Retinal pigment epithelial cell (primary cell): Measurements from ENCODE around the gene NTN1.
"Not testable (repeated sequence)": the region's sequence is repeated elsewhere in the genome, so short reads cannot be mapped to it uniquely, and the experiment has no call there.

Source experiments
- DNase-seq: peaks from one replicate; pipeline ENCODE4 v3.0.0-alpha.2; 2010; ENCODE audit warnings: low read depth
- H3K4me3 ChIP-seq: 2 replicates; pipeline ENCODE4 v1.5.1; 2011; ENCODE audit warnings: mild to moderate bottlenecking, low read length, control low read depth, moderate library complexity
- TF ChIP-seq, protein P1 (sequence below): conservative IDR thresholded peaks from 2 replicates; pipeline ENCODE4 v1.5.1; 2011; ENCODE audit warnings: low read depth, low read length, control low read depth, inconsistent platforms

The NTN1 gene

DNA sequence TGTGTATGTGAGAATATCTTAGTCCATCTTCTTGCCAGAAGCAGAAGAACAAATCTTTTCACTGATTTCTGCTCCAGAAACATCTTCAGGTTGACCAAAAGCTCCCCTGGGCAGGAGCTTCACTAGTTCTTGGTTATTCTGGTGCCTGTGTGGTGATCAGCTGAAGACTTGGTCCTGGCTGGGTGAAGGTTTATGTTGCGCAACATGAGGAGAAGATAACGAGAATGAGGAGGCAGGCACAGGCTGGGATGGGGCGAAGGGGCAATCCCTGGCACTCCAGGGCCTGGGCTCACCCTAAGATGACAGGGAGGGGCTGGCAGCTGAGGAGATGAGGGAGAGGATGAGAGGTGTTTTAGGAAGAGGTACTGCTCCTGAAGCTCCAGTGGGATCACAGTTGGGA is 232.0 kb downstream of the NTN1 start:
- TF ChIP-seq, protein P1, sequence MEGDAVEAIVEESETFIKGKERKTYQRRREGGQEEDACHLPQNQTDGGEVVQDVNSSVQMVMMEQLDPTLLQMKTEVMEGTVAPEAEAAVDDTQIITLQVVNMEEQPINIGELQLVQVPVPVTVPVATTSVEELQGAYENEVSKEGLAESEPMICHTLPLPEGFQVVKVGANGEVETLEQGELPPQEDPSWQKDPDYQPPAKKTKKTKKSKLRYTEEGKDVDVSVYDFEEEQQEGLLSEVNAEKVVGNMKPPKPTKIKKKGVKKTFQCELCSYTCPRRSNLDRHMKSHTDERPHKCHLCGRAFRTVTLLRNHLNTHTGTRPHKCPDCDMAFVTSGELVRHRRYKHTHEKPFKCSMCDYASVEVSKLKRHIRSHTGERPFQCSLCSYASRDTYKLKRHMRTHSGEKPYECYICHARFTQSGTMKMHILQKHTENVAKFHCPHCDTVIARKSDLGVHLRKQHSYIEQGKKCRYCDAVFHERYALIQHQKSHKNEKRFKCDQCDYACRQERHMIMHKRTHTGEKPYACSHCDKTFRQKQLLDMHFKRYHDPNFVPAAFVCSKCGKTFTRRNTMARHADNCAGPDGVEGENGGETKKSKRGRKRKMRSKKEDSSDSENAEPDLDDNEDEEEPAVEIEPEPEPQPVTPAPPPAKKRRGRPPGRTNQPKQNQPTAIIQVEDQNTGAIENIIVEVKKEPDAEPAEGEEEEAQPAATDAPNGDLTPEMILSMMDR: no peak
- H3K4me3 ChIP-seq: no peak overlapping the region
- DNase-seq: no peak

DNA sequence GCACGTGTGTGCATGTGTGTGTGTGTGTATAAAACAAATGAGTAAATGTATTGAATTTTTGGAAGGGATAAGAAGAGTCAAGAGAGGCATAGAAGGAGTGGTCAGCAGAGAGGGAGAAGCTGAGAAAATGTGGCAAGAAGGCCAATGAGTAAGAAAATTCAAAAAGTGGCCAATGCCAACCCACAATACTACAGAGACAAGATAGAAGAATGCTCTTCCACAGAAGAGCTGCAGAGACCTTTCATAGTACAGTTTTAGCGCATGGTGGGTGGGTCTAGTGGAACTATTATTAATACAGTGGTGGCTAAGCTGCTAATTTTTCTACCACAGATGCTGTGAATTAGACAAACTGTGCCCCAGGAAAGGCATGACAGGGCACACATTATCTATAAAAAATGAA is 233.5 kb downstream of the NTN1 start:
- no peak overlapping the region for H3K4me3 ChIP-seq
- TF ChIP-seq, protein P1: no peak
- DNase-seq: no peak

DNA sequence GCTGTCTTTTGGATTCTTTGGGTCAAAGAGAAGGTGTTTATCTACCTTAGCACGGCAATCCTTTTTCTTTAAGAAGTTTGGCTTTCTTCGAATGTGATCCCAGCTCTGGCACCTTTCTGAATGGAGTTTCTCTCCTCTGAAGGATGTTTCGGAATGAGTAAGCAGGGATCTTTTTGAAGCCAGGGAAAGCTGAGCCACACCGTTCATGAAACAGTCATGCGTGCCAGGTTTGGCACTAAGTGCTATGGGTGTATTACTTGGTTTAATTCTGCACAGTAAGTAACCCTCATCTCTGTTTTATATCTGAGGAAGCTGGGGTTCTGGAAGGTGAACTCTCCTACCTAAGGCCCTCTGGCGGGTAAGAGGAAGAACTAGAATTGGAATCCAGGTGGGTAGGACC is 234.5 kb downstream of the NTN1 start:
- H3K4me3 ChIP-seq: no peak overlapping the region
- DNase-seq: no peak
- TF ChIP-seq, protein P1: no peak

DNA sequence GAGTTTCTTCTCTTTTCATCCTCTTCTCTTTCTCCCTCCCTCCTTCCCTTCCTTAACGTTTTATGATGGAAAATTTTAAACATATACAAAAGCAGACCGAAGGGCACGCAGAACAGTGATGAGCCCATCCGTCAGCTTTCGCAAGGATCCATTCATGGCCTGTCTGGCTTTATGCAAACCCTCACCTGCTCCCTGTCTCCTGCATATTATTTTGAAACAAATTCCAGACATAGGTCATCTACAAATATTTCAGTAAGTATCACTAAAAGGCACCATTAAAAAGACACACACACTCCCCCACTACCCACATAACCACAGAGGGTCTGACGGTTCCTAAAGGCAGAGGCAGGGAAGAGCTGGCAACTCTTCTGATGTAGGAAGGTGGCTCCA is 235.0 kb downstream of the NTN1 start:
- TF ChIP-seq, protein P1: no peak
- no peak for DNase-seq

DNA sequence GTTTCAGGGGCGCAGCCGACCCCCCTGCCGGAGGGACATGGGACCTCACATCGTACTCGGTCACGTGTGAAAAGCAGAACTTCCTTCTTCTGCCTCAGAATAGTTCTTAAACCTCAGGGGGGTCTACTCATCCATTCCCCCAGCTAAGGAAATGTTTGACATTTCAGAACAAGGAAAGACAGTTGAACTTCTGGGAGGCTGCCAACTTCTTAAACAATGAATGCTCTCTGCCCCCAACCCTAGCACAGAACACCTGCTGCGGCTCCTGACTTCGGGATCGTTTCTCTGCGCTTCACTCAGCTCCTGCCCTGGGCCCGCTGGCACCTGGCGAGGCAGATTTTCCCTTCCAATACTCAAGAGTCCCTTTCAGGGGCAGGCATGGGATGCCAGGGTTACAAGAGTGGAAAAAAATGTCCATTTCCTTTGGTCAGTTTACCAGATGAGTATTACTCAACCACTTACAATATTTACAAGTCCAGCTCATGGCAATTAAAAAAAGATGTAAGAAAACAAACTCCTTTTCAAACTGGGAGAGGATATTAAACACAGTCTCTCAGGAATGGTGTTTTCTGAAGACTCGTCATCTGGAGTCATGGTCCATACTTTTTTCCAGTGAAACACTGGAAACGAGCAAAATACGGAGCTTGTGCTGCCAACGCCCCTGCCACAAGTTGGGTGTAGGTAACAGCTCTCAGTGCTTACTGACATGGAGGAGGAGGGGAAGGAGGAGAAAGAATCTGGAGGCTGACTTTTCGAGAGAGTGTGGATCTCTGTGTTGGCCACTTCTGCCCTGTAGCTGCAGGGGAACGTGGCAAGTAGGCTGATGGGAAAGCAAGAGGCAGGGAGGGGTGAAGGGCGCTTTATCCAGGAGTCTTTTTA is 235.7 kb downstream of the NTN1 start:
- TF ChIP-seq, protein P1: no peak
- H3K4me3 ChIP-seq: no peak overlapping the region
- DNase-seq: no peak

More for the DNA sequence above, 235.0 kb downstream of the NTN1 start:
- no peak overlapping the region for H3K4me3 ChIP-seq

DNA sequence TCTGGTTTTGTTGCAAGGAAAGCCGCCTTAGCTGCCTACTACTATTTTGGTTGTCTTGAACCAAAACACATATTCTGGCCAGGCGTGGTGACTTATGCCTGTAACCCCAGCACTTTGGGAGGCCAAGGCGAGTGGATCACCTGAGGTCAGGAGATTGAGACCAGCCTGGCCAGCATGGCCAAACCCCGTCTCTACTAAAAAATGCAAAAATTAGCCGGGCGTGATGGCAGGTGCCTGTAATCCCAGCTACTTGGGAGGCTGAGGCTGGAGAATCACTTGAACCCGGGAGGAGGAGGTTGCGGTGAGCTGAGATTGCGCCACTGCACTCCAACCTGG is 236.3 kb downstream of the NTN1 start:
- not testable (repeated sequence) for DNase-seq, H3K4me3 ChIP-seq

DNA sequence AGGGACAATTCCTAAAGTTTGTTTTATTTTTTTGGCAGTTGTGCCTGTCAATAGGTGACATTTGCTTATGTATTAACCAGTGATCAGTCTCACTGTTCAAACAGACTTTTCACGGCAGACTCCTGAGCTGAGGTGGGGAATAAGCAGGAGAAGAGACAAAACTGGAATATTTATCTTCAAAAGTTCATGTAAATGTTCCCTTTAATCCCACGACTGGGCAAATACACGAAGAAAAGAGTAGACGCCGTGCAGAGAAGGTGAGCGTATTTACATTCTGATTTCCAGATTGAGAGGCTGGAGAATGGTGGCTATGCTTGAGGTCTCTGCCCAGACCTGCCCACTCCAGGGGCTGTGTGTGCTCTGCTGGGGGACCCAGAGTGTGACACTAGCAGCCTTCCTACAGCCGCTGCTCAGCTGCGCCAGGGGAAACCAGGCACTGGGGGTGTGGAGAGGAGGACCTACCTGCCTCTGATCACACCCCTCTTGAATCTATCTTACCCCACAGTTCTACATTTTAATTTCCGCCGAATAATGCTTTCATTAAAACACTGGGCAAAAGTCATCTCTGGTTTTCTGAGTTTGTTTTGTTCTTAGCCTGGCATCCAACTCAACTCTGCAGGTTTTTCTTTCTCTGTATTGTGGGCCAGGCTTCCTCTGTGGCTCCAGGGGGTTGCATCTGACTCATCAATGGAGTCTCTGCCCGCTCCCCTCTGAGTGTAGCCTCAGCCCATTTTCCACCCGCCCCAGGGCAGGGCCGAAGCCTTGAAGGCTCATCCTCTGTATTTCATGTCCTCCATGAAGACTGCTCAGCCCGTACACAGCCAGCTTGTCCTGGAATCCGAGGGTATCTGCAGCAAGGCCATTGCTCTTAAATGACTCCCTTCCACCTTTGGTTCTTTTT is 237.1 kb downstream of the NTN1 start:
- TF ChIP-seq, protein P1: no peak
- no peak for DNase-seq
- no peak overlapping the region for H3K4me3 ChIP-seq
